NB4 (cell line): ENCODE measurements around the gene FCAMR.

ENCODE experiments used
- DNase-seq: peaks from one replicate; pipeline ENCODE4 v3.0.0; 2010; ENCODE audit warnings: low read depth
- H3K4me3 ChIP-seq: one replicate; pipeline ENCODE4 v1.5.1; 2011; ENCODE audit warnings: mild to moderate bottlenecking, low read depth, low read length, moderate library complexity
- CTCF ChIP-seq: IDR thresholded peaks from one replicate; pipeline ENCODE4 v1.5.1; 2012; ENCODE audit warnings: low read depth, low read length
- MAX ChIP-seq: IDR thresholded peaks from 2 replicates; pipeline ENCODE4 v1.6.1; 2011; ENCODE audit warnings: low read depth, low read length
- MYC ChIP-seq: IDR thresholded peaks from 2 replicates; pipeline ENCODE4 v1.6.1; 2011; ENCODE audit warnings: low read depth, low read length
- POLR2A ChIP-seq: IDR thresholded peaks from 2 replicates; pipeline ENCODE4 v1.6.1; 2011; ENCODE audit warnings: mild to moderate bottlenecking; ENCODE audit not compliant: insufficient read length; ENCODE audit errors: extremely low read depth

The FCAMR gene

GRCh38 chr1:206961668-206962067, 8.6 kb downstream of the FCAMR start:
- H3K4me3 ChIP-seq, result no peak overlapping the region
- TF ChIP-seq POLR2A (no peak), CTCF (no peak), MAX (no peak), MYC (no peak)
- DNase-seq, result no peak

GRCh38 chr1:206960676-206961386, 9.4 kb downstream of the FCAMR start:
- no peak overlapping the region for H3K4me3 ChIP-seq
- no peak for DNase-seq
- TF ChIP-seq MAX, result no peak
- TF ChIP-seq MYC, result no peak
- no peak for TF ChIP-seq POLR2A
- TF ChIP-seq CTCF, result no peak

- TF ChIP-seq CTCF, result no peak
- DNase-seq, result no peak
- H3K4me3 ChIP-seq, result no peak overlapping the region
Measured at GRCh38 chr1:206958144-206958543, 12.1 kb downstream of the FCAMR start.

GRCh38 chr1:206957639-206958038, 12.6 kb downstream of the FCAMR start:
- no peak overlapping the region for H3K4me3 ChIP-seq
- TF ChIP-seq CTCF, result no peak
- no peak for TF ChIP-seq MYC
- TF ChIP-seq MAX, result no peak
- TF ChIP-seq POLR2A, result no peak
- no peak for DNase-seq

GRCh38 chr1:206955476-206956451, 14.5 kb downstream of the FCAMR start:
- H3K4me3 ChIP-seq, result no peak overlapping the region
- no peak for TF ChIP-seq CTCF
- TF ChIP-seq MAX, result no peak
- no peak for TF ChIP-seq POLR2A
- TF ChIP-seq MYC, result no peak
- DNase-seq, result no peak
